ENCODE measurements around the gene TBCD. TPM values are rescaled to one million over a fixed set of nuclear protein-coding genes. Genes with fewer than 3 reads are reported as not detected.

TBCD gene
- total RNA-seq, 2 donors from 2014 or later = 55.0 to 55.5 TPM

DNA sequence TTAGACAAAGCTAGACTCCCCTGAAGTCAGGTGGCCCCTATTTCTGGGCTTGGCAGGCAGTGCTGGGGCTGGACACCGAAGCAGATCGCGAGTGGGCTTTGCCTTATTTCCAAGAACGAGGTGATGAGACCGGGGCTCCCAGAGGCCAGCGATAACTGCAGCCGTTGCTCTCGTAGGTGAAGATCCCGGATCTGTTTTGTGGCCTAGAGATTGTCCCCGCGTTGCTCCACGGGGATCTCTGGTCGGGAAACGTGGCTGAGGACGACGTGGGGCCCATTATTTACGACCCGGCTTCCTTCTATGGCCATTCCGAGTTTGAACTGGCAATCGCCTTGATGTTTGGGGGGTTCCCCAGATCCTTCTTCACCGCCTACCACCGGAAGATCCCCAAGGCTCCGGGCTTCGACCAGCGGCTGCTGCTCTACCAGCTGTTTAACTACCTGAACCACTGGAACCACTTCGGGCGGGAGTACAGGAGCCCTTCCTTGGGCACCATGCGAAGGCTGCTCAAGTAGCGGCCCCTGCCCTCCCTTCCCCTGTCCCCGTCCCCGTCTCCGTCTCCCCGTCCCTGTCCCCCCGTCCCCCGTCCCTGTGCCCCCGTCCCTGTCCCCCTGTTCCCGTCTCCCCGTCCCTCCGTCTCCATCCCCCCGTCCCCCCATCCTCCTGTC, 1.5 kb upstream of the TBCD start:
- Histone ChIP-seq H3K27ac (no peak overlapping the region), H3K4me1 (ENCODE audit: control insufficient read depth in 1 of 2, low read depth in 2 of 2) (peaks cover 8 to 13% of the 10 kb centered on the region in 2 donors), H3K36me3 (no peaks in the 10 kb centered on the region), H3K27me3 (replicated peaks; ENCODE audit: insufficient read depth) (no peaks in the 10 kb centered on the region), H3K4me3 (no peak overlapping the region), H3K9me3 (no peaks in the 10 kb centered on the region)
- DNase-seq (ENCODE audit: low spot score) (no peak), ATAC-seq (ENCODE audit: insufficient number of reproducible peaks, low FRiP score, low read depth) (no peak)
- TF ChIP-seq, protein P1, sequence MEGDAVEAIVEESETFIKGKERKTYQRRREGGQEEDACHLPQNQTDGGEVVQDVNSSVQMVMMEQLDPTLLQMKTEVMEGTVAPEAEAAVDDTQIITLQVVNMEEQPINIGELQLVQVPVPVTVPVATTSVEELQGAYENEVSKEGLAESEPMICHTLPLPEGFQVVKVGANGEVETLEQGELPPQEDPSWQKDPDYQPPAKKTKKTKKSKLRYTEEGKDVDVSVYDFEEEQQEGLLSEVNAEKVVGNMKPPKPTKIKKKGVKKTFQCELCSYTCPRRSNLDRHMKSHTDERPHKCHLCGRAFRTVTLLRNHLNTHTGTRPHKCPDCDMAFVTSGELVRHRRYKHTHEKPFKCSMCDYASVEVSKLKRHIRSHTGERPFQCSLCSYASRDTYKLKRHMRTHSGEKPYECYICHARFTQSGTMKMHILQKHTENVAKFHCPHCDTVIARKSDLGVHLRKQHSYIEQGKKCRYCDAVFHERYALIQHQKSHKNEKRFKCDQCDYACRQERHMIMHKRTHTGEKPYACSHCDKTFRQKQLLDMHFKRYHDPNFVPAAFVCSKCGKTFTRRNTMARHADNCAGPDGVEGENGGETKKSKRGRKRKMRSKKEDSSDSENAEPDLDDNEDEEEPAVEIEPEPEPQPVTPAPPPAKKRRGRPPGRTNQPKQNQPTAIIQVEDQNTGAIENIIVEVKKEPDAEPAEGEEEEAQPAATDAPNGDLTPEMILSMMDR (IDR thresholded peaks at IDR 0.05) = no peak

DNA sequence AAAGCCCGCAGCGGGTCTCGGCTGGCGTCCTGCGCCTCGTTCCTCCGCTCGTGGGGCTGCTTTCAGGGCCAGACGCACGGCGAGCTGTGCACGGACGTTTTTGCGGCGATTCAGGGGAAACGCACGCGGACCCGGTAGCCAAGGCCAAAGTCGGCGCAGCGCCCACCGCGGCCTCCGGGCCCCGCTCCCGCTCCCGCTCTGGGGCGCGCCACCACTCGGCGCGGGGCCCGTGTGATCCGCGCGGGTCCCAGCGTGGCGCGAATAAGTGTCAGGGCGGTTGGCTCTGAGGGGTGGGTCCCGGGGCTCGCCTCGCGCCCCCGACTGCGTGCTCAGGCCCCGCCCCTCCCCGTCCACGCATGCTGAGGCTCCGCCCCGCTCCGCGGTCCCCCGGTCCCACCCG, 694 bp upstream of the TBCD start:
- Histone ChIP-seq H3K27me3 (replicated peaks; ENCODE audit: insufficient read depth) (no peaks in the 10 kb centered on the region), H3K4me1 (ENCODE audit: control insufficient read depth in 1 of 2, low read depth in 2 of 2) (peaks cover 8 to 13% of the 10 kb centered on the region in 2 donors), H3K36me3 (no peaks in the 10 kb centered on the region), H3K27ac (no peak overlapping the region), H3K9me3 (no peaks in the 10 kb centered on the region), H3K4me3 (peak overlapping the region; percentile 88)
- no peak for DNase-seq (ENCODE audit: low spot score)
- TF ChIP-seq, protein P1 (IDR thresholded peaks at IDR 0.05) = no peak
- ATAC-seq (ENCODE audit: insufficient number of reproducible peaks, low FRiP score, low read depth) = peak; percentile 21

DNA sequence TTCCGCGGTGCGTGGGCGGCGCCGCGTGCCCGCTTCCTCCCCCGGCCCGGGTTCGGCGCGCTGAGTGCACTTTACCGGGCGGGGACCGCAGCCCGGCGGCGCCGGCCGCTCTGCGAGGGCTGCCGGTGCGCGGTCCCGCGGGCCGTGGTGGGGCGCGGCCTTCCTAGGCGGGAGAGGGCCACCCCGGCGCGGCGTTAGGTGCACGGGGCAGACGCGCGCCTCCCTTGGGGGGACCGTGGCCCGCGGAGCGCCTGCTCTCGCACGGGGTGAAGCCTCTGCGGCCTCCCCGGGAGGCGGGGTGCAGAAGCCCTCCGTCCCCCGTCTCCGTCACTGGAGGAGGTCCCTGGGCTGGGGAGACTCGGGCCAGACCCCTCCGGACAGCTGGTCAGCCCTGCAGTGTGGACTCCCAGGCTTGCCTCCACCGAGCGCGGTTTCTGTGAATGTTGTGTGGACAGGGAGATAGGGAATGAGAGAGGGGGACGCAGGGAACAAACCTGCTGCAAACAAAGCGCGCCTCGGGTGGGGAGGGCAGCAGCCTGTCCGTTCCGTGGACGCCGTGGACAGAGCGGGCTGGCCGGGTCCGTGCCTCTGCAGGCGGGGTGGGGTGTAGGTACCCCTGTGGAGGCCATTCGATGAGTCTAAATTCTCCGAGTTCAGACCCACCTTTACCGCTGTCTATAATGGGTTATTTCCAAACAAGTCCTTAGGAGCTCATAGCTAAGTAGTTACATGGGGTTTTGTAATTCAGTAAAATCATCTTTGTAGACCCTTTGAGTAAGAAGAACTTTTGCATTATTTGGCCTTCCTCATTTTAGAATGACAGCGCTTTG, 721 bp downstream of the TBCD start:
- H3K4me1 ChIP-seq (ENCODE audit: control insufficient read depth in 1 of 2, low read depth in 2 of 2) = peaks cover 8 to 13% of the 10 kb centered on the region in 2 donors
- H3K36me3 ChIP-seq = peaks cover 4% of the 10 kb centered on the region
- H3K27ac ChIP-seq = peak overlapping the region in 1 of 2 donors; percentile 69
- H3K4me3 ChIP-seq = peak overlapping the region; percentile 88
- DNase-seq (ENCODE audit: low spot score) (no peak), ATAC-seq (ENCODE audit: insufficient number of reproducible peaks, low FRiP score, low read depth) (no peak)
- TF ChIP-seq, protein P1 (IDR thresholded peaks at IDR 0.05) = no peak
- H3K27me3 ChIP-seq (replicated peaks; ENCODE audit: insufficient read depth) = no peaks in the 10 kb centered on the region
- no peaks in the 10 kb centered on the region for H3K9me3 ChIP-seq

DNA sequence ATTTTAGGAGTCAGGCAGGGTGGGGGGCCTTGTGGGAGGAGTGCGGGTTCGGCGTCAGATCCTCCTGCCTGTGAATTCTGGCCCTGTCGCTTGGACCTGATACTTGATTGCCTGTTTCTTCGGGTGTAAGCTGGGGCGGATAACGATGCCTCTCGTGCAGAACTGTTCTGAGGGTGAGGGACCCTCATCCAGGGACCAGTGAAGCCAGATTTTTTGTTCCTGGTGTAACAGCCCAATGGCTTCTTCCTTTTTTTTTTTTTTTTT, 1.3 kb downstream of the TBCD start:
- peak overlapping the region; percentile 88 for H3K4me3 ChIP-seq
- DNase-seq (ENCODE audit: low spot score) (no peak), ATAC-seq (ENCODE audit: insufficient number of reproducible peaks, low FRiP score, low read depth) (no peak)
- H3K9me3 ChIP-seq = no peaks in the 10 kb centered on the region
- no peaks in the 10 kb centered on the region for H3K27me3 ChIP-seq (replicated peaks; ENCODE audit: insufficient read depth)
- H3K36me3 ChIP-seq = peaks cover 4% of the 10 kb centered on the region
- no peak overlapping the region for H3K27ac ChIP-seq
- H3K4me1 ChIP-seq (ENCODE audit: control insufficient read depth in 1 of 2, low read depth in 2 of 2) = peaks cover 8 to 13% of the 10 kb centered on the region in 2 donors
- TF ChIP-seq, protein P1 (IDR thresholded peaks at IDR 0.05) = no peak

DNA sequence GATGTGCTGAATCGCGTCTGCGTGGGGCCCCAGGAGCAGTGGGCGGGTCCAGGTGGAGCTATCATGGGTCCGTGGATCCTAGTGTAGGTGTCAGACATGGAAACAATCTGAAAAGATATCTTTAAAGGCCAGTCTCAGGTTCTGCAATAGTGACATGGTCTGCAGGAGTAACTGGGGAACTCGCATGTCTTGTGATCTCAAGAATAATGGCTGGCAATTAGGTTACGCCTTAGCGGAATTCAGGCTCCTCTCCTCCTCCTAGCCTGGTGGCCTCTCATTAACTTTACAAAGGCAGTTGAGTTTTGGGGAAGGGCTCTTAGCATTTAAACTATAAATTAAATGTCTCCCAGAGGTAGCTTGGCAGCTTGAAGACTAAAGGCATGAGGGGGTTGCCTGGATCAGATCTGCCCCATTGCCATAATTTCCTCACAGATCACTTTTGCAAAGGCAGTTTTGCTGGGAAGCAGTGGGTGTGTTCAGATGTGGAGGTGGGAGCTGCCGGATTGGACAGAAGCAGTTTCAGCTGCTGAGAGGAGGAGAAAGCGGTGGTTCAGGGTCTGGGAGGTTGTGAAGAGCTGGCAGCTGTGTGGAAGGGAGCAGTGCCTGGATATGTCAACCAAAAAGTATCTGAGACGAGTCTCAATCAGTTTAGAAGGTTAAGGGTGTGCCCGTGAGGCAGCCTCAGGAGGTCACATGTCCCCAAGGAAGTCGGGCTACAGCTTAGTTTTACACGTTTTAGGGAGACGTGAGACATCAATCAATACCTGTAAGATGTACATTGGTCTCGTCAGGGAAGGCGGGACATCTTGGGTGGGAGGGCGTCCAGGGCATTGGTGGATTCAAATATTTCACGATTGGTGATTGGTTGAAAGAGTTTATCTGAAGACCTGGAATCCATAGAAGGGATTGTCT, 2.7 kb downstream of the TBCD start:
- Histone ChIP-seq H3K36me3 (peaks cover 4% of the 10 kb centered on the region), H3K9me3 (no peaks in the 10 kb centered on the region), H3K27ac (no peak overlapping the region), H3K27me3 (replicated peaks; ENCODE audit: insufficient read depth) (no peaks in the 10 kb centered on the region), H3K4me1 (ENCODE audit: control insufficient read depth in 1 of 2, low read depth in 2 of 2) (peaks cover 8 to 13% of the 10 kb centered on the region in 2 donors), H3K4me3 (no peak overlapping the region)
- DNase-seq (ENCODE audit: low spot score) = no peak
- ATAC-seq (ENCODE audit: insufficient number of reproducible peaks, low FRiP score, low read depth) = no peak
- TF ChIP-seq, protein P1 (IDR thresholded peaks at IDR 0.05) = no peak
